Activated CD8-positive, alpha-beta T cell treated with anti-CD3 and anti-CD28 coated beads for 36 hours (primary cell): Measurements from ENCODE around the gene SLC22A4. TPM values are rescaled to one million over a fixed set of nuclear protein-coding genes. Genes with fewer than 3 reads are reported as not detected.

Source experiments
- ATAC-seq: fragments of 200-7000 bp; cut with Tn5 transposase; one replicate; pipeline ENCODE4 v1.10.0; 2021; ENCODE audit warnings: mild to moderate bottlenecking, moderate library complexity
- CTCF ChIA-PET: fragments of 350-600 bp; sonication (Branson Sonifier 250); formaldehyde crosslinking; loops from one replicate; lab custom pipeline; 2021; ENCODE audit warnings: antibody characterized with exemption; lab: Charles Lee
- POLR2A ChIA-PET: fragments of 350-600 bp; sonication (Branson Sonifier 250); formaldehyde crosslinking; loops from one replicate; lab custom pipeline; 2021; ENCODE audit warnings: antibody characterized with exemption; lab: Charles Lee
- DNase-seq: peaks from one replicate; pipeline ENCODE4 v3.0.0-alpha.2; 2020
- H3K27ac Mint-ChIP-seq: one replicate; pipeline ENCODE4 v1.8.0; 2021; ENCODE audit warnings: mild to moderate bottlenecking, mixed read lengths
- H3K27me3 Mint-ChIP-seq: one replicate; pipeline ENCODE4 v1.8.0; 2021; ENCODE audit warnings: mixed read lengths
- H3K36me3 Mint-ChIP-seq: one replicate; pipeline ENCODE4 v1.8.0; 2021; ENCODE audit warnings: low read depth, mixed read lengths
- H3K4me1 Mint-ChIP-seq: one replicate; pipeline ENCODE4 v1.8.0; 2021; ENCODE audit warnings: low read depth, mixed read lengths
- H3K4me3 Mint-ChIP-seq: one replicate; pipeline ENCODE4 v1.8.0; 2021; ENCODE audit warnings: mild to moderate bottlenecking, moderate library complexity, mixed read lengths
- H3K9me3 Mint-ChIP-seq: one replicate; pipeline ENCODE4 v1.8.0; 2021; ENCODE audit warnings: mixed read lengths
- intact Hi-C: fragments of 100-400 bp; cut with micrococcal nuclease; formaldehyde crosslinking; loops from one replicate; pipeline ENCODE4 v1.10.0; 2022
- total RNA-seq, 2 experiments: library from RNA; stranded (reverse); gene quantifications; one replicate each; pipeline ENCODE4 v1.2.3, GENCODE V29; 2021
- TF ChIP-seq, protein P1 (sequence below): fragments of 200-600 bp; IDR thresholded peaks from one replicate; pipeline ENCODE4 v1.8.0; 2022; ENCODE audit warnings: antibody characterized with exemption, mild to moderate bottlenecking

Gene SLC22A4
- total RNA-seq, 2 experiments from 2014 or later = 0.74 to 0.88 TPM

- DNase-seq (no peak), ATAC-seq (no peak)
- TF ChIP-seq, protein P1, sequence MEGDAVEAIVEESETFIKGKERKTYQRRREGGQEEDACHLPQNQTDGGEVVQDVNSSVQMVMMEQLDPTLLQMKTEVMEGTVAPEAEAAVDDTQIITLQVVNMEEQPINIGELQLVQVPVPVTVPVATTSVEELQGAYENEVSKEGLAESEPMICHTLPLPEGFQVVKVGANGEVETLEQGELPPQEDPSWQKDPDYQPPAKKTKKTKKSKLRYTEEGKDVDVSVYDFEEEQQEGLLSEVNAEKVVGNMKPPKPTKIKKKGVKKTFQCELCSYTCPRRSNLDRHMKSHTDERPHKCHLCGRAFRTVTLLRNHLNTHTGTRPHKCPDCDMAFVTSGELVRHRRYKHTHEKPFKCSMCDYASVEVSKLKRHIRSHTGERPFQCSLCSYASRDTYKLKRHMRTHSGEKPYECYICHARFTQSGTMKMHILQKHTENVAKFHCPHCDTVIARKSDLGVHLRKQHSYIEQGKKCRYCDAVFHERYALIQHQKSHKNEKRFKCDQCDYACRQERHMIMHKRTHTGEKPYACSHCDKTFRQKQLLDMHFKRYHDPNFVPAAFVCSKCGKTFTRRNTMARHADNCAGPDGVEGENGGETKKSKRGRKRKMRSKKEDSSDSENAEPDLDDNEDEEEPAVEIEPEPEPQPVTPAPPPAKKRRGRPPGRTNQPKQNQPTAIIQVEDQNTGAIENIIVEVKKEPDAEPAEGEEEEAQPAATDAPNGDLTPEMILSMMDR = no peak
- H3K9me3 Mint-ChIP-seq = no peaks in the 10 kb centered on the region
- no peak overlapping the region for H3K27ac Mint-ChIP-seq
- CTCF ChIA-PET = interaction anchor here (1.0 to 3.1 kb wide), 11 partner anchors 7 to 211 kb away, joined by 3 to 33 read pairs (median 5); partner anchors contain the start of gene SLC22A4
- no peaks in the 10 kb centered on the region for H3K36me3 Mint-ChIP-seq
- no peak overlapping the region for H3K4me3 Mint-ChIP-seq
- POLR2A ChIA-PET = no interaction called here
- intact Hi-C loops = loop anchor here (10.0 kb wide), 1 partner anchor 231 kb away; no protein-coding TSS in a partner anchor
- peaks cover 9% of the 10 kb centered on the region for H3K27me3 Mint-ChIP-seq
- peaks cover 12% of the 10 kb centered on the region for H3K4me1 Mint-ChIP-seq
These were observed 20.0 kb upstream of the SLC22A4 start for GRCh38 chr5:132274050-132274792.

DNA sequence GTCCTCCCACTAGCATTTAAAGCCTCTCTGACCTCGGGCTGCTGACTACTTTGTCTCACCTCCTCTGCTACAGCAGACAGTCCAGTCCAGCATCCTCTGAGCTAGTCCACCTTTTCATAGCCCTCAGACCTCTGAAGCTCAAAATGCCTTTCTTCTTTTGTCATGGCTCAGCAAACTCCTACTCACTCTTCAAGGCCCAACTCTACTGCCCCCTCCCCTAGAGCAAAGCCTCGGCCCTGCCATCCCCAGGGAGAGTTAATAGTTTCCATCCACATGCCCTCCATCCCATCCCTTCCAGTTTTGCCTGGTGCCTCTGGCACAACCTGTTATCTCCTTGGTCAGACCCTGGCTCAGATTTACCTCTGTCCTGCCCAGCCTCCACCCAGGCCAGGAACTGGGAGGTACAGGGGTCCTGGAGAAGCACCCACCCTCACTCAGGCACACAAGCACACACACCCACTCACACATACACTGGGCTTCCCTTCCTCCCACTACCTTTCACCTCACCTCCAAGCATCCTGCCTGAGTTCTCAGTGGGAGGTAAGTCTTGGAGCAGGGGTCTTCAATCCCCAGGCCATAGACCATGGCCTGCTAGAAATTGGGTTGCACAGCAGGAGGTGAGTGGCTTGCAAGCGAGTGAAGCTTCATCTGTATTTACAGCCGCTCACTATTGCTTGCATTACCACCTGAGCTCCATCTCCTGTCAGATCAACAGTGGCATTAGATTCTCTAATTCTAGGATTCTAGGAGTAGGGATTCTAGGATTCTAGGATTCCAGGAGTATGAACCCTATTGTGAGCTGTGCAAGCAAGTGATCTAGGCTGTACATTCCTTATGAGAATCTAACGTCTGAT, 18.6 kb upstream of the SLC22A4 start:
- Mint-ChIP-seq H3K4me1 (peaks cover 12% of the 10 kb centered on the region), H3K27ac (no peak overlapping the region), H3K9me3 (no peaks in the 10 kb centered on the region), H3K36me3 (no peaks in the 10 kb centered on the region), H3K27me3 (peaks cover 9% of the 10 kb centered on the region), H3K4me3 (no peak overlapping the region)
- ChIA-PET POLR2A (no interaction called here), CTCF (interaction anchor here (0.8 to 1.4 kb wide), 5 partner anchors 38 to 213 kb away, joined by 3 to 5 read pairs (median 3); no protein-coding TSS in a partner anchor)
- TF ChIP-seq, protein P1 = no peak
- ATAC-seq (no peak), DNase-seq (no peak)
- intact Hi-C loops = loop anchor here (10.0 kb wide), 1 partner anchor 229 kb away; no protein-coding TSS in a partner anchor

GRCh38 chr5:132277256-132277655, 16.9 kb upstream of the SLC22A4 start:
- DNase-seq = no peak
- intact Hi-C loops = loop anchor here (10.0 kb wide), 1 partner anchor 228 kb away; no protein-coding TSS in a partner anchor
- H3K27me3 Mint-ChIP-seq = peaks cover 7% of the 10 kb centered on the region
- H3K9me3 Mint-ChIP-seq = no peaks in the 10 kb centered on the region
- H3K4me1 Mint-ChIP-seq = peaks cover 5% of the 10 kb centered on the region
- CTCF ChIA-PET = interaction anchor here (1.3 to 2.1 kb wide), 2 partner anchors 13 to 39 kb away, joined by 4 to 5 read pairs; no protein-coding TSS in a partner anchor
- H3K27ac Mint-ChIP-seq = no peak overlapping the region
- TF ChIP-seq, protein P1 = no peak
- POLR2A ChIA-PET = interaction anchor here (0.5 to 1.7 kb wide), 2 partner anchors 16 to 667 kb away, joined by 3 to 4 read pairs; no protein-coding TSS in a partner anchor
- no peak for ATAC-seq
- H3K4me3 Mint-ChIP-seq = no peak overlapping the region
- H3K36me3 Mint-ChIP-seq = no peaks in the 10 kb centered on the region

GRCh38 chr5:132277971-132278853, 16.0 kb upstream of the SLC22A4 start:
- H3K9me3 Mint-ChIP-seq = no peaks in the 10 kb centered on the region
- TF ChIP-seq, protein P1 = no peak
- no peaks in the 10 kb centered on the region for H3K4me1 Mint-ChIP-seq
- no peak for DNase-seq
- intact Hi-C loops = loop anchor here (10.0 kb wide), 1 partner anchor 227 kb away; no protein-coding TSS in a partner anchor
- POLR2A ChIA-PET = interaction anchor here (1.7 kb wide), 1 partner anchor 15 kb away, joined by 4 read pairs; no protein-coding TSS in a partner anchor
- no peak overlapping the region for H3K27ac Mint-ChIP-seq
- H3K27me3 Mint-ChIP-seq = peaks cover 1% of the 10 kb centered on the region
- no peak for ATAC-seq
- H3K4me3 Mint-ChIP-seq = no peak overlapping the region
- H3K36me3 Mint-ChIP-seq = no peaks in the 10 kb centered on the region
- CTCF ChIA-PET = interaction anchor here (1.1 to 2.1 kb wide), 3 partner anchors 14 to 88 kb away, joined by 3 to 5 read pairs (median 4); no protein-coding TSS in a partner anchor
